ENCODE data around the gene DBF4. TPM values are rescaled to one million over a fixed set of nuclear protein-coding genes. Genes with fewer than 3 reads are reported as not detected.

The DBF4 gene
- total and polyA plus RNA-seq, 2 of the 13 experiments (the other 11 are each of a cell fraction or from before 2014, with no cell fraction given) = 5.0 to 64.4 TPM

DNA sequence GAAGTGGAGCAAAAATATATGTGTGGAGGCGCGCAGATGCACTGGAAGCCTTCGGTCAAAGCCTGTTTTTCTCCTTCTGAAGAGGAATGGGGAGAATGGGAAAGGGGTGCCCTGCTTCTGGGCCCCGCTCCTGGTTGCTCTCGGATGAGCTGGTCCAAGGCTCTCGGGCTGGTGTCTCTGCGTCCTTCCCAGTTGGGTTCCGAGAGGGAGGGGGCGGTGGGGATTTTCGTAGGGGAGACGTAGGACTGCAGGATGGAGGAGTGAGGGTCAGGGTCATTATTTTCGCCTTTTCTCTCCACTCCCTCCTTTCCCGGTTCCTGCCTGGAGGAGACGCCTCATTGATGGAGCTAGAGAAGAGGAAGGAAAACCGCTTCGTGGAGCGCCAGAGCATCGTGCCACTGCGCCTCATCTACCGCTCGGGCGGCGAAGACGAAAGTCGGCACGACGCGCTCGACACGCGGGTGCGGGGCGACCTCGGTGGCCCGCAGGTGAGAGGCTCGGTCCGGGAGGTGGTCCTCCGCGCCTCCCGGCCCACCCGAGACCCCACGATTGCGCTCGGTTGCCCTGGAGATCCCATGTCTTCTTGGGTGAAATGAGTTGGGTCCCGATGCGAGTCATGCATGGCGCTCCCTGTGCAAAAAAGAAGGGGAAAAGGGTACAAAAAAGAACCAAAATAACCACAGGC, 58.5 kb downstream of the DBF4 start (continued):
- no peak for TF ChIP-seq ZMAT3 (CRISPR knock-in tag; conservative IDR thresholded peaks at IDR 0.05)
- TF ChIP-seq, protein P1, sequence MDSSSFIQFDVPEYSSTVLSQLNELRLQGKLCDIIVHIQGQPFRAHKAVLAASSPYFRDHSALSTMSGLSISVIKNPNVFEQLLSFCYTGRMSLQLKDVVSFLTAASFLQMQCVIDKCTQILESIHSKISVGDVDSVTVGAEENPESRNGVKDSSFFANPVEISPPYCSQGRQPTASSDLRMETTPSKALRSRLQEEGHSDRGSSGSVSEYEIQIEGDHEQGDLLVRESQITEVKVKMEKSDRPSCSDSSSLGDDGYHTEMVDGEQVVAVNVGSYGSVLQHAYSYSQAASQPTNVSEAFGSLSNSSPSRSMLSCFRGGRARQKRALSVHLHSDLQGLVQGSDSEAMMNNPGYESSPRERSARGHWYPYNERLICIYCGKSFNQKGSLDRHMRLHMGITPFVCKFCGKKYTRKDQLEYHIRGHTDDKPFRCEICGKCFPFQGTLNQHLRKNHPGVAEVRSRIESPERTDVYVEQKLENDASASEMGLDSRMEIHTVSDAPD (CRISPR knock-in tag; IDR thresholded peaks at IDR 0.05) = no peak
- TF ChIP-seq, protein P2, sequence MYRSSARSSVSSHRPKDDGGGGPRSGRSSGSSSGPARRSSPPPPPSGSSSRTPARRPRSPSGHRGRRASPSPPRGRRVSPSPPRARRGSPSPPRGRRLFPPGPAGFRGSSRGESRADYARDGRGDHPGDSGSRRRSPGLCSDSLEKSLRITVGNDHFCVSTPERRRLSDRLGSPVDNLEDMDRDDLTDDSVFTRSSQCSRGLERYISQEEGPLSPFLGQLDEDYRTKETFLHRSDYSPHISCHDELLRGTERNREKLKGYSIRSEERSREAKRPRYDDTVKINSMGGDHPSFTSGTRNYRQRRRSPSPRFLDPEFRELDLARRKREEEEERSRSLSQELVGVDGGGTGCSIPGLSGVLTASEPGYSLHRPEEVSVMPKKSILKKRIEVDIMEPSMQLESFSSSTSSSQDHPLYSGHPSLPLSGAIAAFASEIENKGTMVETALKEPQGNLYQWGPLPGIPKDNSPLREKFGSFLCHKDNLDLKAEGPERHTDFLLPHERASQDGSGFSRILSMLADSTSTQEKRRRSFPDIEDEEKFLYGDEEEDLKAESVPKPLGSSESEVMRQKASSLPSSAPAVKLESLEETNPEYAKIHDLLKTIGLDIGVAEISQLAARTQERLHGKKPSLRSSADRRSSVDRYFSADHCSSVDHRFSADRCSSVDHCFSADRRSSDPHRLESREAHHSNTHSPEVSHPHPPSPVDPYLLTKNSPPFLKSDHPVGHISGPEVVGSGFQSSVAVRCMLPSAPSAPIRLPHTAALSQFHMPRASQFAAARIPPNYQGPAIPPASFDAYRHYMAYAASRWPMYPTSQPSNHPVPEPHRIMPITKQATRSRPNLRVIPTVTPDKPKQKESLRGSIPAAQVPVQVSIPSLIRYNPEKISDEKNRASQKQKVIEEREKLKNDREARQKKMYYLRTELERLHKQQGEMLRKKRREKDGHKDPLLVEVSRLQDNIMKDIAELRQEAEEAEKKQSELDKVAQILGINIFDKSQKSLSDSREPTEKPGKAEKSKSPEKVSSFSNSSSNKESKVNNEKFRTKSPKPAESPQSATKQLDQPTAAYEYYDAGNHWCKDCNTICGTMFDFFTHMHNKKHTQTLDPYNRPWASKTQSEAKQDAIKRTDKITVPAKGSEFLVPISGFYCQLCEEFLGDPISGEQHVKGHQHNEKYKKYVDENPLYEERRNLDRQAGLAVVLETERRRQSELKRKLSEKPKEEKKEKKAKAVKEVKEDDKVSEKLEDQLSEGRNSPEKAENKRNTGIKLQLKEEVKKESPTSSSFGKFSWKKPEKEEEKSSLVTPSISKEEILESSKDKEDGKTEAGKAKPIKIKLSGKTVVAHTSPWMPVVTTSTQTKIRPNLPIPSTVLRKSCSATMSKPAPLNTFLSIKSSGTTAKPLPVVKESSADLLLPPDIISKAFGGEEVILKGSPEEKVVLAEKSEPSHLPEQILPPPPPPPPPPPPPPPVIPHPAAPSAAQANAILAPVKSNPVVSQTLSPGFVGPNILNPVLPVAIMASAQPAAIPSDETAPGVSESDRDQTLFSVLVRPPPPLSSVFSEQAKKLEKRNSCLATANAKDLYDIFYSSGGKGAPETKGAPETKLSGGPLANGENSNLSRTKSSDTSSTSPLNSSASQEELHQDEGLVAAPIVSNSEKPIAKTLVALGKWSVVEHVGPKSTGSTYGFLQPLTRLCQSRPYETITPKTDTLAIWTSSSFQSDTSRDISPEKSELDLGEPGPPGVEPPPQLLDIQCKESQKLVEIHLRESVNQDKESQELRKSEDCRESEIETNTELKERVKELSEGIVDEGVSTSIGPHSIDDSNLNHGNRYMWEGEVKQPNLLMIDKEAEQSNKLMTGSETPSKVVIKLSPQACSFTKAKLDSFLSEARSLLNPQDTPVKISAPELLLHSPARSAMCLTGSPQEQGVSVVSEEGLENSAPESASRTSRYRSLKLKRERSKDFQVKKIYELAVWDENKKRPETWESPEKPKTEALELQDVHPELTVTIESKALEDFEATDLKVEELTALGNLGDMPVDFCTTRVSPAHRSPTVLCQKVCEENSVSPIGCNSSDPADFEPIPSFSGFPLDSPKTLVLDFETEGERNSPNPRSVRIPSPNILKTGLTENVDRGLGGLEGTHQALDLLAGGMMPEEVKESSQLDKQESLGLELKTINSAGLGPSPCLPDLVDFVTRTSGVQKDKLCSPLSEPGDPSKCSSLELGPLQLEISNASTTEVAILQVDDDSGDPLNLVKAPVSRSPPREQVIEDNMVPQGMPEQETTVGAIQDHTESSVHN (CRISPR knock-in tag; IDR thresholded peaks at IDR 0.05) = no peak
- TF ChIP-seq IRX3 (CRISPR knock-in tag; IDR thresholded peaks at IDR 0.05; ENCODE audit: borderline replicate concordance, low read depth) = 0 out of 2 replicates have a peak, but pooled peaks have one; percentile 37
- no peak for TF ChIP-seq ONECUT2 (CRISPR knock-in tag; IDR thresholded peaks at IDR 0.05)
- peak; percentile 11 for TF ChIP-seq ZNF883 (CRISPR knock-in tag; IDR thresholded peaks at IDR 0.05; ENCODE audit: not compliant biosample characterization)
- TF ChIP-seq MAF1 (CRISPR knock-in tag; IDR thresholded peaks at IDR 0.05; ENCODE audit: borderline replicate concordance) = no peak
- TF ChIP-seq, protein P3, sequence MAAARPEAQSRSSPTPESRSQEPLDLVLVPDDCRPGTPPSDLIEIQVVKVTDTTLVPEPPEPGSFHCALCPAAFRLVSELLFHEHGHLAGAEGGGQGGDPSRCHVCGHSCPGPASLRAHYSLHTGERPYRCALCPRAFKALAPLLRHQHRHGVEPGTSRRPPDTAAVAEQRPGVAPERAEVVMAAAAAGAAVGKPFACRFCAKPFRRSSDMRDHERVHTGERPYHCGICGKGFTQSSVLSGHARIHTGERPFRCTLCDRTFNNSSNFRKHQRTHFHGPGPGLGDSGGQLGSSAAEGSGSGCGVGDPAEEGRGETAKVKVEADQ (CRISPR knock-in tag; IDR thresholded peaks at IDR 0.05; ENCODE audit: borderline replicate concordance) = peak; percentile 15
- TF ChIP-seq ZNF7 (CRISPR knock-in tag; IDR thresholded peaks at IDR 0.05) = no peak
- TF ChIP-seq HOXD1 (CRISPR knock-in tag; IDR thresholded peaks at IDR 0.05) = no peak
- TF ChIP-seq ZNF776 (CRISPR knock-in tag; IDR thresholded peaks at IDR 0.05) = peak; percentile 49; the same call in 1 of the 2 replicates
- no peak for TF ChIP-seq MIXL1 (CRISPR knock-in tag; IDR thresholded peaks at IDR 0.05)
- 0 out of 2 replicates have a peak, but pooled peaks have one; percentile 20 for TF ChIP-seq ZNF563 (CRISPR knock-in tag; IDR thresholded peaks at IDR 0.05)
- TF ChIP-seq, protein P4, sequence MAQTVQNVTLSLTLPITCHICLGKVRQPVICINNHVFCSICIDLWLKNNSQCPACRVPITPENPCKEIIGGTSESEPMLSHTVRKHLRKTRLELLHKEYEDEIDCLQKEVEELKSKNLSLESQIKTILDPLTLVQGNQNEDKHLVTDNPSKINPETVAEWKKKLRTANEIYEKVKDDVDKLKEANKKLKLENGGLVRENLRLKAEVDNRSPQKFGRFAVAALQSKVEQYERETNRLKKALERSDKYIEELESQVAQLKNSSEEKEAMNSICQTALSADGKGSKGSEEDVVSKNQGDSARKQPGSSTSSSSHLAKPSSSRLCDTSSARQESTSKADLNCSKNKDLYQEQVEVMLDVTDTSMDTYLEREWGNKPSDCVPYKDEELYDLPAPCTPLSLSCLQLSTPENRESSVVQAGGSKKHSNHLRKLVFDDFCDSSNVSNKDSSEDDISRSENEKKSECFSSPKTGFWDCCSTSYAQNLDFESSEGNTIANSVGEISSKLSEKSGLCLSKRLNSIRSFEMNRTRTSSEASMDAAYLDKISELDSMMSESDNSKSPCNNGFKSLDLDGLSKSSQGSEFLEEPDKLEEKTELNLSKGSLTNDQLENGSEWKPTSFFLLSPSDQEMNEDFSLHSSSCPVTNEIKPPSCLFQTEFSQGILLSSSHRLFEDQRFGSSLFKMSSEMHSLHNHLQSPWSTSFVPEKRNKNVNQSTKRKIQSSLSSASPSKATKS (CRISPR knock-in tag; IDR thresholded peaks at IDR 0.05) = no peak
- peak; percentile 67; the same call in 1 of the 2 replicates for TF ChIP-seq ZBTB38 (CRISPR knock-in tag; IDR thresholded peaks at IDR 0.05)
- TF ChIP-seq SPEN (CRISPR knock-in tag; IDR thresholded peaks at IDR 0.05; ENCODE audit: low read depth) = no peak
- TF ChIP-seq NRL (CRISPR knock-in tag; IDR thresholded peaks at IDR 0.05; ENCODE audit: borderline replicate concordance) = peak; percentile 67; the same call in 1 of the 2 replicates
